ENCODE data around the gene GZF1. TPM values are rescaled to one million over a fixed set of nuclear protein-coding genes. Genes with fewer than 3 reads are reported as not detected.

Gene GZF1
- total RNA-seq (2014; rRNA removed; shearing (Covaris generic)) = 11.2 and 25.2 TPM in 2 replicates

DNA sequence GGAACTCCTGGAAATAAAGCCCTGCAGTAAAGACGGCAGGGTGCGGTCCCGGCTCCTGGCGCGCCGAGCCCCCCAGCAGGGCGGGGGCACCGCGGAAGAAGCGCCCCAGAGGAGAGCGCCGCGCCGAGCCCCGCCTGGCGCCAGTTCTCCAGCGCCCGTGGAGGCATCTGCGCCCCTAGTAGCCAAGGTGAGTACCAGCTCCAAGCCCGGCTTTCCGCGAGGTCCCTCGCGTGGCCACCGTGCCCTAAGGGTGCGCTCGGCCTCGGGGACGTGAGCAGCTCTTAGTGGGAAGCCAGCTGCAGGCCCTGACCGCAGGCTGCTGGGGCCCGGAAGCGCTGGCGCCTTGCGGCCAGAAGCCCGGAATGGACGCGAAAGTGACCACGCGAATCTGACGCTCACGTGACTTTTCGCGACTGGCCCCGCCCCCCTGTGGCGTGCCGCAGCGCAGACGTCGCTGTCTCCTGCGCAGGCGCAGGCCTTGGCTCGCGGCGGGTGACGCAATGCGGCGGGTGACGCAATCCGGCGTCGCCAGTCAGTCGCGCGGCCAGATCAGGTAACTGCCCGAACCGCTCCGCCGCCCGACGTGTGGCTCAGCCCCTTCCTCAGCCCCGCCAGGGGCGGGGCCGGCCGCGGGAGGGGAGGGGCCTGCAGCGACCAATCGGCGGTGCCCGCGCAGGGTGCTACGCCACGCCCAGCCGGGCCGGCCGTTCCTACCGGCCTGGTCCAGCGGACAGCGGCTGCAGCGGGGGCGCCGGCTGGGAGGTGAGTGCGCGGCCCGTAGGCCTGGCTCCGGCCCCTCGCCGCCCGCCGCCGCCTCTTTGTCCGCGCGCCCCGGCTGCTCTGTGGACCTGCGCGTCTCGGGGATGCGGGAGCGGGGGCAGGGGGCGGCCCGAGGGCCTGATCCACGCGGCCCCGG lies at the start of gene GZF1:
GZF1 (plus strand) TSS at position 707 of the 916 bp plus-strand sequence. CDS start 2,202 bp downstream, outside the sequence.
- DNase-seq (ENCODE audit: low spot score) = peak; percentile 97

DNA sequence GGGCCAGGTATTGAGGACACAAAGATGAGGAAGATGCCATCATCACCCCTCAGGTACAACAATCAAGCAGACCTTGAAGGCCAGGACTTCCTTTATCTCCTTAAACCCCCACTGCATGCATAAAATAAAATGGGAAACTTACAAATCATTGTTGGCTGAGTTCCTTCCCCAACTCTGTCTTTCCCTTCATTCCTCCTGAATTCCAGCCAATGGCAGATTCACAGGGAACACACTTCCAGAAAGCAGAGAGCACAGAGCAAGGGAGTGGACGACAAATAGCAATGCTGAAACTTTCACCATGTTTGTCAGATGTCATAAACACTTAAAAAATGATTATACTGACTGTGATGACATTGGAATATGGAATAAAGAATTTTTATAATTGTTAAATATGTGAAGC lies 48.7 kb upstream of the GZF1 start:
- DNase-seq (ENCODE audit: low spot score) = no peak

GRCh38 chr20:23314699-23315098 lies 47.3 kb upstream of the GZF1 start:
- DNase-seq (ENCODE audit: low spot score) = no peak

GRCh38 chr20:23315099-23315498 lies 46.9 kb upstream of the GZF1 start:
- no peak for DNase-seq (ENCODE audit: low spot score)

- no peak for DNase-seq (ENCODE audit: low spot score)
These were observed 45.4 kb upstream of the GZF1 start for GRCh38 chr20:23316626-23317025.

DNA sequence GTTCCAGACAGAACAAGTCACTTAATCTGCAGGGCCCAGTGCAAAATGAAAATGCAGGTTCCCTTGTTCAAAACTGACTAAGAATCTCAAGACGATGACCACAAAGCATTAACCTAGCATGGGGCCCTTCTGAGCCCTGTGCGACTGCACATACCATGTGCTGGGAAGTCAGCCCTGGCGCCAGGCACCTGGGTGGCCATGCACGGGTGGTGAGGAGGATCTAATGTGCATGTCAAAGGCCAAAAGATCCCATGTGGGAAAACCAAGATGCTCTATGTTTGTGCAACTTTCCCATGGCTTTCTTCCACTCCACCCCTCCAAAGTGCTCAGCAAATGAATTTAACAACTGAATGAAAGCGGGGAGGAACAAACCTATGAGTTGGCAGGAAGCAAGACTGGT lies 44.9 kb upstream of the GZF1 start:
- DNase-seq (ENCODE audit: low spot score) = no peak

DNA sequence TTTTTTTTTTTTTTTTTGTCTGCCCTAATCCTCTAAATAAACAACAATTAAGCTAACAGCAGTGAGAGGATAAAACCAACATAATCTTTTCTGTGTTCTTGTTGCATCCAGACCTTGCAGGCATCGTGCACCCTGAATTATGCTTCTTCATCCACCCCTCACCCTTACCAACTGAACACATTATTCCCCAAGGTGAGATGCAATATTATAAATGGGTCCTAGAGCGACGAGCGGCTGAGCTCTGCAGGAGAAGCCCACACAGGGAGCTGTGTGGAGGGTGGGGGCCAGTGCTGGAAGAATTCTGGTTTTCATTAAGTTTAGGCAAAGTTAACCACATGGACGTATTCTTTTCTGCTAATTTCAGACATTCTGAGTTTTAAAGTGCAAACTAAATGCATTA lies 43.6 kb upstream of the GZF1 start:
- no peak for DNase-seq (ENCODE audit: low spot score)

GRCh38 chr20:23320317-23320716 lies 41.7 kb upstream of the GZF1 start:
- DNase-seq (ENCODE audit: low spot score) = peak; percentile 67

GRCh38 chr20:23325107-23325506 lies 36.9 kb upstream of the GZF1 start:
- no peak for DNase-seq (ENCODE audit: low spot score)

DNA sequence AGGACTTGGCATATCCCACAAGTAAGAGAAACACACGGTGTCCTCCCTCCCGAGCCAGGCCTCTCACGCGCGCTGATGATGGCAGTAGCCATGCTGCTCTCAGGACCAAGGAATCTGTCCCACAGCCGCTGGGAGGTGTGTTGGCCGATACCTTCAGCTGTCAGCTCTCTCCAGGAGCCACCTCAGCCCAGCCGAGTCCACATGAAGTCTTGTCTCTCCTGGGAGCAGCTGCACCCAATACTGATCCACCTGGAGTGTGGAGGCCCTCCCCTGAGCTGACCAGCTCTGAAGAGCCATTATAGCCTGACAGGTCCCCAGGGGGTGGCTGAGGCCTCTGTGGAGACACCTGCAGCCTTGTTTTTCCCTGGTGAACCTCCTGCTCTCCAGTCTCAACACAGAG lies 35.2 kb upstream of the GZF1 start:
- DNase-seq (ENCODE audit: low spot score) = no peak

DNA sequence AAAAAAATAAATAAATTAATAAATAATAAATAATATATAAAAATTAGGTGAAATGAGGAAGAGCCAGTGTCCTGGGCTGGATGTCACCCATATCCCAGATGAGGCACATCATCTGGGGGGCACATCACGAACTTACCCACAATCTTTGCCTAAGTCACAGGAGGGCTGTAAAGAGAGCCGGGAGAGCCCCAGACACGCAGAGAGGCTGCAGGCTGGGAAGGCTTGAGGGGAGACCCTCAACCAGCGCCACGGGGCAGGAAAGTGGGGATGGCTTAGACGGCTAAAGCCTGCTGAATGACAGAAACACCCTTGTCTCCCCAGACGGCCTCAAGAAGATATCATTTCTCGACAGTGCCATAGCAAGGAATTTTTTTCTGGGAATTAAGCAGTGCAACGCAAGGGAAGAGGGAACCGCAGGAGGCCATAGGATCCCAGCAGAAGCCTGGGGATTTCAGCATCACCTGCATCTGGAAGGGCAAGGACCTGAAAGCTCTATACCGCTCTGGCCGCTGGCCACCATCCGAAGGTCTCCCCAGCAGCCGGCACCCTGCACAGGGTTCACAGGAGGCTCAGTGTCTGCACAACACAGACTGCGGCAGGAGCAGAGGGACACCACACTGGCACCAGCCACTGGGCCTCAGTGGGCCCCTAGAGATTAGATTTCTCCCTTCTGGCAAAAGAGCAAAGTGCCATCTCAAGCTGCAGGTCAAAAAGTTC lies 34.2 kb upstream of the GZF1 start:
- no peak for DNase-seq (ENCODE audit: low spot score)

DNA sequence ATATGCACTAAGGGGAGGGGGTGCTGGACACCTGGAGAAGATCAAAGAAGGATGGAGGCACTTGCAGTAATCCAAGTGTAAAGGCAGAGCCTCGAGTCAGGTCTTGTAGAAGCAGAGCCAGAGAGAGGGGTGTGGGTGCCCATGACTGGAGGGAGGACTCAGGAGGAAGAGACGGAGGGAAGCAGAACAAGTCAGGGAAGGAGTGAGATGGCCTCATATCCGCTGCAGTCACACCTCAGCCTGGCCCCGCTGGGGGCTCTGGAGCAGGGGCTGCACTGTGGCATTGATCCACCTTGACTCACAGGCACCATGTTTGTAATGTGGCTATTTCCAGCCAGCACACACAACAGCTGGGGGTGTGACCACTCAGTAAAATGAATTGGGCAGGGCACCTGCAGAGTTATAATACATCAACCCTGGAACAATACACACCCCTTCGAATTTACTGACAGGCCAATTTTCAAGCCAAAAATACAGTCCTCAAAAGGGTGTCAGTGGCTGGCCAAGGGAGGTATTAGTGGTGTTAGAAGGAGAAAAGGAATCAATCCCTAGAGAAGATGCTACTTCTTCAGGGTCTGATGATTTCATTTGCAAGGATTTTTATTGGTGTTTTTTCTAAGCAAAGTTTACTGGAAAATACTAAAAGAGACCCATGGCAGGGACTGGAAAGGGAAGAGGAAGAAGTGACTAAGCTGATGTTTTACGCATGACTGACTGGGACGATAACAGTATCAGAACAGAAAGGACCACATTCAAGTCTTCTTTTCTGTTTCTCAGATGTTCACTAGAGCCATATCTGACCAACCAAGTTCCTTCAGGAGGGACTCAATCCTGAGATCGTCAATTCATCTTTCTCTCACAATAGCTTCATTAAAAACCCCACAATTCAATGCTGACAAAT lies 30.3 kb upstream of the GZF1 start:
- DNase-seq (ENCODE audit: low spot score) = no peak

GRCh38 chr20:23332467-23332866 lies 29.5 kb upstream of the GZF1 start:
- DNase-seq (ENCODE audit: low spot score) = no peak

DNA sequence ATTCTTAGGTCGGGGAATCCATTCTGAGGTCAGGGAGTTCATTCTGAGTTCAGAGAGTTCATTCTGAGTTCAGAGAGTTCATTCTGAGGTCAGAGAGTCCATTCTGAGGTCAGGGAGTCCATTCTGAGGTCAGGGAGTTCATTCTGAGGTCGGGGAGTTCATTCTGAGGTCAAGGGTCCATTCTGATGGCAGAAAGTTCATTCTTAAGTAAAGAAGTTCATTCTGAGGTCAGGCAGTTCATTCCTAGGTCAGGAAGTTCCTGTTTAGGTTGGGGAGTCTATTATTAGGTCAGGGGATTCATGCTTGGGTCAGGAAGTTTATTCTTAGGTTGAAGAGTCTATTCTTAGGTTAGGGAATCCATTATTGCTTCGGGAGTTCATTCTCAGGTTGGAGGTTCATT lies 27.9 kb upstream of the GZF1 start:
- DNase-seq (ENCODE audit: low spot score) = no peak

- DNase-seq (ENCODE audit: low spot score) = no peak
These were observed 26.5 kb upstream of the GZF1 start for GRCh38 chr20:23335521-23335920.

DNA sequence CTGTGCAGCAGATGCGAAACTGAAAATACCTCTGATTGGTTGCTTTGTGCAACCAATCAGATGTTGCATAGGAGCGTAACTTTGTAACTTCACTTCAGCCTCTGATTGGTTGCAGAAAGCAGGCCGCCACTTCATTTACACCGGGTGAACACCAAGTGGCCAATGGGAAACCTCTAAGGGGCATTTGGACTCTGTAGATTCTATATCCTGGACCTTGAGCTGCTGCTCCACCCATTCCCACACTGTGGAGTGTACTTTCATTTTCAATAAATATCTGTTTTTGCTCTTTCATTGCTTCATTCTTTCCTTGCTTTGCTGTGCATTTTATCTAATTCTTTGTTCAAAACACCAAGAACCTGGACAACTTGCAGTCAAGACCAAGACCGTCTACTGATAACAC lies 25.5 kb upstream of the GZF1 start:
- DNase-seq (ENCODE audit: low spot score) = no peak

GRCh38 chr20:23337312-23337711 lies 24.7 kb upstream of the GZF1 start:
- no peak for DNase-seq (ENCODE audit: low spot score)

- no peak for DNase-seq (ENCODE audit: low spot score)
These were observed 22.0 kb upstream of the GZF1 start for GRCh38 chr20:23339986-23340385.

GRCh38 chr20:23340524-23340923 lies 21.5 kb upstream of the GZF1 start:
- peak; percentile 77 for DNase-seq (ENCODE audit: low spot score)

GRCh38 chr20:23341073-23341472 lies 20.9 kb upstream of the GZF1 start:
- no peak for DNase-seq (ENCODE audit: low spot score)

GRCh38 chr20:23343590-23343989 lies 18.4 kb upstream of the GZF1 start:
- DNase-seq (ENCODE audit: low spot score) = no peak

- no peak for DNase-seq (ENCODE audit: low spot score)
These were observed 17.6 kb upstream of the GZF1 start for GRCh38 chr20:23344336-23344735.

All from HT-29 (cell line).